ENCODE data around the gene SYNCRIP. TPM values are rescaled to one million over a fixed set of nuclear protein-coding genes. Genes with fewer than 3 reads are reported as not detected.

Gene SYNCRIP
- total RNA-seq, 1 experiment from 2014 or later: 221 TPM

DNA sequence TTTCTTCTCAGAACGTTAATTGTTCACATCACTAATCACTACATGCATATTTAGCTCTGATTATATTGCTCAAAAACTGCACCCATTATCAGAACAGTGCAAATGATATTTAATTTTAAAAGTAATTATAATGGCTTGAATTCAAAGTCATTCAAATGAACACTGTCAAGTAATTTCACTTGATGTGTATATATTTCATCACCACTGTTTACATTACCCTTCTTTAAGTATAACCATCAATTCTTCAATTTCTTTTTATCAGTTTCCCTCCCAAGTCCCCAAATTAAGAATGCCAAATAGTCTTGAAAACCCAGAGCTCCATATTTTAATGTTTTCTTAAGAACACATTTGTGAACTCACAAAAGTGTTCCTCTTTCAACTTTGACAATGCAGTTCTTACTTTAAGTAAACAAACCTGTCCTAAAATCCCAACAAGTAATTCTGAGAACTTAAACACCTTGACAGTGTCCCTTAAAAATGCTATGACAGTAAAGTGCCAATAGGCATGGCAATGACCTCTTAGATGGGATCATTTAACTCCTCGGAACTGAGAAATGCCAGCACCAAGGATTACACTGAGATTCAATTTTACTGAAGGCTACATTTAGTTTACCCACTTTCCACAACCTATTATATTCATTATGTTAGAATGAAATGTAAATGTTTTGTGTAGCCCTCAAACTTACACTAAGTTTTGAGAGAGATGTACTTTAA is 32.3 kb downstream of the SYNCRIP start:
- intact Hi-C loops (cut with micrococcal nuclease; ENCODE audit: unreplicated experiment): no loop called here
- BruUV-seq (replicated peaks): no TSS peak
- Histone ChIP-seq H3K4me3 (ENCODE audit: low read depth, low read length, poor library complexity, severe bottlenecking) (no peak overlapping the region), H3K27me3 (replicated peaks; ENCODE audit: insufficient read depth, low read depth, low read length, poor library complexity) (no peaks in the 10 kb centered on the region), H3K9me3 (ENCODE audit: low read depth, low read length, poor library complexity, severe bottlenecking) (no peaks in the 10 kb centered on the region), H3K4me1 (ENCODE audit: insufficient read depth, low read length, poor library complexity, severe bottlenecking) (no peaks in the 10 kb centered on the region), H3K36me3 (ENCODE audit: insufficient read depth, low read length, poor library complexity, severe bottlenecking) (peaks cover 66% of the 10 kb centered on the region), H3K27ac (ENCODE audit: low read depth, low read length, poor library complexity, severe bottlenecking) (no peak overlapping the region)
- CTCF ChIA-PET: no interaction called here
- DNase-seq (ENCODE audit: low spot score): no peak
- no peak for TF ChIP-seq EZH2 (IDR thresholded peaks at IDR 0.05; ENCODE audit: borderline replicate concordance, low read depth, low read length, poor library complexity, severe bottlenecking)
- TF ChIP-seq, protein P1, sequence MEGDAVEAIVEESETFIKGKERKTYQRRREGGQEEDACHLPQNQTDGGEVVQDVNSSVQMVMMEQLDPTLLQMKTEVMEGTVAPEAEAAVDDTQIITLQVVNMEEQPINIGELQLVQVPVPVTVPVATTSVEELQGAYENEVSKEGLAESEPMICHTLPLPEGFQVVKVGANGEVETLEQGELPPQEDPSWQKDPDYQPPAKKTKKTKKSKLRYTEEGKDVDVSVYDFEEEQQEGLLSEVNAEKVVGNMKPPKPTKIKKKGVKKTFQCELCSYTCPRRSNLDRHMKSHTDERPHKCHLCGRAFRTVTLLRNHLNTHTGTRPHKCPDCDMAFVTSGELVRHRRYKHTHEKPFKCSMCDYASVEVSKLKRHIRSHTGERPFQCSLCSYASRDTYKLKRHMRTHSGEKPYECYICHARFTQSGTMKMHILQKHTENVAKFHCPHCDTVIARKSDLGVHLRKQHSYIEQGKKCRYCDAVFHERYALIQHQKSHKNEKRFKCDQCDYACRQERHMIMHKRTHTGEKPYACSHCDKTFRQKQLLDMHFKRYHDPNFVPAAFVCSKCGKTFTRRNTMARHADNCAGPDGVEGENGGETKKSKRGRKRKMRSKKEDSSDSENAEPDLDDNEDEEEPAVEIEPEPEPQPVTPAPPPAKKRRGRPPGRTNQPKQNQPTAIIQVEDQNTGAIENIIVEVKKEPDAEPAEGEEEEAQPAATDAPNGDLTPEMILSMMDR (conservative IDR thresholded peaks at IDR 0.05; ENCODE audit: low read depth, low read length): no peak
- POLR2A ChIA-PET (ENCODE audit: low non-redundant PET): no interaction called here

- Histone ChIP-seq H3K27ac (ENCODE audit: low read depth, low read length, poor library complexity, severe bottlenecking) (no peak overlapping the region), H3K36me3 (ENCODE audit: insufficient read depth, low read length, poor library complexity, severe bottlenecking) (no peaks in the 10 kb centered on the region), H3K27me3 (replicated peaks; ENCODE audit: insufficient read depth, low read depth, low read length, poor library complexity) (no peaks in the 10 kb centered on the region), H3K9me3 (ENCODE audit: low read depth, low read length, poor library complexity, severe bottlenecking) (no peaks in the 10 kb centered on the region), H3K4me1 (ENCODE audit: insufficient read depth, low read length, poor library complexity, severe bottlenecking) (no peaks in the 10 kb centered on the region), H3K4me3 (ENCODE audit: low read depth, low read length, poor library complexity, severe bottlenecking) (no peak overlapping the region)
- intact Hi-C loops (cut with micrococcal nuclease; ENCODE audit: unreplicated experiment): no loop called here
- CTCF ChIA-PET: no interaction called here
- POLR2A ChIA-PET (ENCODE audit: low non-redundant PET): no interaction called here
- TF ChIP-seq, protein P1 (conservative IDR thresholded peaks at IDR 0.05; ENCODE audit: low read depth, low read length): no peak
- no TSS peak for BruUV-seq (replicated peaks)
- no peak for DNase-seq (ENCODE audit: low spot score)
Measured at GRCh38 chr6:85602100-85602499, 40.6 kb downstream of the SYNCRIP start.

DNA sequence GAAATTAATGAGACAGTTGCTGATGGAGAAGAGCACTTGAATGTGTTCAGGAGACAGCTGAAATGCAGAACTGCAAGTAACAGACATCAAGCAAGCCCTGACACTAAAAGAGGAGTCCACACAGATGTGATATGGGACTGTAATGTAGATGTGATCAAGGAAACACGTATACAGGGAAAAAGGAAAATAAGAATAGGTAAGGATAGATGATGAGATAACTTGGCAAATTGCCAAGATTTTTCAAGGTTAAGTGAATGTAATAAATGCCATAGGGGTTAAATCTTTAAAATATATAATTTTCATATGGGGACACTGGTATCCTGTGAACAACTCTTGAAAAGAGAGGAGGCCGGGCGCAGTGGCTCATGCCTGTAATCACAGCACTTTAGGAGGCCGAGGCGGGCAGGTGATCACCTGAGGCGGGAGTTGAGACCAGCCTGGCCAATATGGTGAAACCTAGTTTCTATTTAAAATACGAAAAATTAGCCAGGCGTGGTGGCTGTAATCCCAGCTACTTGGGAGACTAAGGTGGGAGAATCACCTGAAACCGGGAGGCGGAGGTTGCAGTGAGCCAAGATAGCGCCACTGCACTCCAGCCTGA is 41.9 kb downstream of the SYNCRIP start:
- Histone ChIP-seq H3K27ac (ENCODE audit: low read depth, low read length, poor library complexity, severe bottlenecking) (no peak overlapping the region), H3K9me3 (ENCODE audit: low read depth, low read length, poor library complexity, severe bottlenecking) (no peaks in the 10 kb centered on the region), H3K27me3 (replicated peaks; ENCODE audit: insufficient read depth, low read depth, low read length, poor library complexity) (no peaks in the 10 kb centered on the region), H3K4me1 (ENCODE audit: insufficient read depth, low read length, poor library complexity, severe bottlenecking) (no peaks in the 10 kb centered on the region), H3K4me3 (ENCODE audit: low read depth, low read length, poor library complexity, severe bottlenecking) (no peak overlapping the region), H3K36me3 (ENCODE audit: insufficient read depth, low read length, poor library complexity, severe bottlenecking) (no peaks in the 10 kb centered on the region)
- POLR2A ChIA-PET (ENCODE audit: low non-redundant PET): no interaction called here
- CTCF ChIA-PET: no interaction called here
- TF ChIP-seq EZH2 (IDR thresholded peaks at IDR 0.05; ENCODE audit: borderline replicate concordance, low read depth, low read length, poor library complexity, severe bottlenecking): no peak
- TF ChIP-seq, protein P1 (conservative IDR thresholded peaks at IDR 0.05; ENCODE audit: low read depth, low read length): no peak
- no TSS peak for BruUV-seq (replicated peaks)
- intact Hi-C loops (cut with micrococcal nuclease; ENCODE audit: unreplicated experiment): no loop called here
- DNase-seq (ENCODE audit: low spot score): no peak
